IMR-90 (cell line): ENCODE results near the gene BOD1L1. TPM values are rescaled to one million over a fixed set of nuclear protein-coding genes. Genes with fewer than 3 reads are reported as not detected.

ENCODE experiments used
- ATAC-seq: fragments of 200-7000 bp; cut with Tn5 transposase; 2 replicates; pipeline ENCODE4 v1.9.1; 2020; ENCODE audit warnings: low read depth, mild to moderate bottlenecking, moderate library complexity
- BruUV-seq: library from RNA; stranded (reverse); fragments of 400-500 nt; replicated peaks from 2 replicates; lab custom pipeline; 2021; lab: Mats Ljungman, UMichigan
- CTCF ChIA-PET: fragments of 300-600 bp; formaldehyde crosslinking; extraction: SDS; loops from one replicate; lab custom pipeline; 2021; ENCODE audit warnings: antibody characterized with exemption; lab: Yijun Ruan, JAX
- POLR2A ChIA-PET: fragments of 300-600 bp; sonication (Branson Sonifier 250); formaldehyde crosslinking; loops from one replicate; lab custom pipeline; 2022; ENCODE audit warnings: antibody characterized with exemption; ENCODE audit not compliant: unreplicated experiment; lab: Charles Lee
- DNase-seq: peaks from one replicate; pipeline ENCODE4 v3.0.0; 2013
- H2AFZ ChIP-seq: replicated peaks from 2 replicates; pipeline ENCODE3; 2013; ENCODE audit warnings: low read length, mild to moderate bottlenecking; ENCODE audit not compliant: poor library complexity
- H2AK5ac ChIP-seq: 2 replicates; pipeline ENCODE4 v1.6.1; 2013; ENCODE audit warnings: low read depth, low read length, inconsistent platforms
- H2AK9ac ChIP-seq: replicated peaks from 2 replicates; pipeline ENCODE3; 2013; ENCODE audit warnings: mild to moderate bottlenecking, low read depth, low read length, moderate library complexity; ENCODE audit not compliant: poor library complexity
- H2BK120ac ChIP-seq: 2 replicates; pipeline ENCODE4 v1.6.1; 2013; ENCODE audit warnings: low read depth, low read length, inconsistent platforms
- H2BK15ac ChIP-seq: 3 replicates; pipeline ENCODE4 v1.6.1; 2013; ENCODE audit warnings: low read depth, low read length, inconsistent platforms
- H2BK20ac ChIP-seq: 2 replicates; pipeline ENCODE4 v1.6.1; 2013; ENCODE audit warnings: low read depth, mild to moderate bottlenecking, inconsistent platforms, low read length, moderate library complexity
- H2BK5ac ChIP-seq: 2 replicates; pipeline ENCODE4 v1.6.1; 2013; ENCODE audit warnings: mild to moderate bottlenecking, low read depth, low read length, inconsistent platforms; ENCODE audit not compliant: poor library complexity, severe bottlenecking
- H3K14ac ChIP-seq: replicated peaks from 2 replicates; pipeline ENCODE4 v1.6.1; 2013; ENCODE audit warnings: low read depth, low read length, inconsistent platforms
- H3K18ac ChIP-seq: 2 replicates; pipeline ENCODE4 v1.6.1; 2013; ENCODE audit warnings: low read depth, low read length, control low read depth
- H3K23ac ChIP-seq: 2 replicates; pipeline ENCODE4 v1.6.1; 2013; ENCODE audit warnings: low read depth, low read length, inconsistent platforms
- H3K27ac ChIP-seq: 2 replicates; pipeline ENCODE4 v1.5.1; 2013; ENCODE audit warnings: mild to moderate bottlenecking, control low read depth, low read length; ENCODE audit not compliant: insufficient read depth
- H3K27me3 ChIP-seq: 2 replicates; pipeline ENCODE4 v1.6.1; 2013; ENCODE audit warnings: low read length; ENCODE audit not compliant: control insufficient read depth, insufficient read depth
- H3K36me3 ChIP-seq: 2 replicates; pipeline ENCODE4 v1.6.1; 2013; ENCODE audit warnings: low read length, mixed read lengths; ENCODE audit not compliant: control insufficient read depth, insufficient read depth
- H3K4ac ChIP-seq: 2 replicates; pipeline ENCODE4 v1.6.1; 2013; ENCODE audit warnings: low read depth, low read length, inconsistent platforms
- H3K4me1 ChIP-seq: 2 replicates; pipeline ENCODE4 v1.6.1; 2013; ENCODE audit warnings: low read length, mixed read lengths; ENCODE audit not compliant: control insufficient read depth, insufficient read depth
- H3K4me2 ChIP-seq: 2 replicates; pipeline ENCODE4 v1.6.1; 2013; ENCODE audit warnings: low read depth, mild to moderate bottlenecking, control low read depth, low read length, moderate library complexity
- H3K4me3 ChIP-seq: 2 replicates; pipeline ENCODE4 v1.5.1; 2013; ENCODE audit warnings: low read depth, mild to moderate bottlenecking, control low read depth, low read length, moderate library complexity; ENCODE audit not compliant: insufficient read depth
- H3K56ac ChIP-seq: 2 replicates; pipeline ENCODE4 v1.6.1; 2013; ENCODE audit warnings: low read length, inconsistent platforms; ENCODE audit not compliant: insufficient read depth; ENCODE audit errors: extremely low read depth
- H3K79me1 ChIP-seq, 2 experiments: 2 replicates each; pipeline ENCODE4 v1.6.1; 2013; ENCODE audit warnings: low read length in 2 of 2, inconsistent platforms in 1 of 2, low read depth in 1 of 2
- H3K9ac ChIP-seq: 2 replicates; pipeline ENCODE4 v1.6.1; 2013; ENCODE audit warnings: low read depth, low read length, control low read depth
- H3K9me1 ChIP-seq: 2 replicates; pipeline ENCODE4 v1.6.1; 2013; ENCODE audit warnings: low read length, inconsistent platforms; ENCODE audit not compliant: insufficient read depth
- H3K9me3 ChIP-seq: 2 replicates; pipeline ENCODE4 v1.6.1; 2013; ENCODE audit warnings: low read length; ENCODE audit not compliant: control insufficient read depth, insufficient read depth
- H4K20me1 ChIP-seq: 2 replicates; pipeline ENCODE4 v1.6.1; 2013; ENCODE audit warnings: low read length, inconsistent platforms; ENCODE audit not compliant: insufficient read depth
- H4K5ac ChIP-seq: 2 replicates; pipeline ENCODE4 v1.6.1; 2013; ENCODE audit warnings: mild to moderate bottlenecking, low read depth, low read length, control low read depth
- H4K8ac ChIP-seq, 2 experiments: 2 replicates each; pipeline ENCODE4 v1.6.1; 2013; ENCODE audit warnings: low read depth in 2 of 2, low read length in 2 of 2, control low read depth in 1 of 2, inconsistent platforms in 1 of 2
- H4K91ac ChIP-seq: 2 replicates; pipeline ENCODE4 v1.6.1; 2013; ENCODE audit warnings: low read depth, low read length, inconsistent platforms; ENCODE audit not compliant: insufficient read depth
- CEBPB ChIP-seq: IDR thresholded peaks from 2 replicates; pipeline ENCODE4 v1.6.1; 2012; ENCODE audit warnings: low read depth, low read length, improper control_type of control experiment
- NFE2L2 ChIP-seq: fragments of 150-350 bp; IDR thresholded peaks from 2 replicates; pipeline ENCODE4 v1.6.1; 2016; ENCODE audit warnings: low read depth, mild to moderate bottlenecking, low read length
- RCOR1 ChIP-seq: IDR thresholded peaks from 2 replicates; pipeline ENCODE4 v1.6.1; 2012; ENCODE audit warnings: mild to moderate bottlenecking, low read length, improper control_type of control experiment; ENCODE audit not compliant: insufficient replicate concordance
- WGBS, 2 experiments: methylation state at CpG; one replicate each; pipeline versions ENCODE4 v1.1.5 to v1.1.7; 2013; ENCODE audit warnings: missing lambda C conversion rate in 2 of 2; ENCODE audit not compliant: insufficient read length in 1 of 2; ENCODE audit errors: extremely low coverage in 2 of 2; 5-methylcytosine and 5-hydroxymethylcytosine counted together
- dilution Hi-C: fragments of 300-500 bp; cut with HindIII; formaldehyde crosslinking; loops from one replicate; pipeline ENCODE4 v1.14.3; 2018; ENCODE audit warnings: low sequenced_read_pairs; ENCODE audit not compliant: unreplicated experiment
- in situ Hi-C: fragments of 300-500 bp; cut with MboI; formaldehyde crosslinking; loops from 3 replicates; pipeline ENCODE4 v1.14.3; 2019; ENCODE audit warnings: low sequenced_read_pairs, inconsistent platforms, mixed read lengths
- intact Hi-C: fragments of 100-400 bp; cut with micrococcal nuclease; formaldehyde crosslinking; loops from 2 replicates; pipeline ENCODE4 v1.10.0; 2022
- polyA plus RNA-seq, 3 experiments: library from polyadenylated mRNA; depleted of rRNA; stranded (reverse); fragments of >200 nt; gene quantifications; 2 replicates each; pipeline ENCODE4 v1.2.3, GENCODE V29; 2012; ENCODE audit warnings: low replicate concordance in 1 of 3
- total RNA-seq: library from RNA; depleted of rRNA; stranded (reverse); fragments of >200 nt; gene quantifications from 2 replicates; pipeline ENCODE4 v1.2.3, GENCODE V29; 2012

The BOD1L1 gene
- total and polyA plus RNA-seq, 2 of the 4 experiments (the other 2 are of a cell fraction): 13.5 to 26.9 TPM

GRCh38 chr4:13526658-13527057 is 100.9 kb downstream of the BOD1L1 start:
- Histone ChIP-seq H3K4me2 (no peak overlapping the region), H3K36me3 (no peaks in the 10 kb centered on the region), H3K9ac (no peak overlapping the region), H4K20me1 (no peaks in the 10 kb centered on the region; the same call in 1 of the 2 replicates), H3K18ac (no peak overlapping the region), H3K27me3 (peaks cover 97% of the 10 kb centered on the region), H3K79me1 (no peaks in the 10 kb centered on the region), H3K27ac (no peak overlapping the region), H3K4ac (no peak overlapping the region), H3K9me1 (no peaks in the 10 kb centered on the region), H4K5ac (no peak overlapping the region), H2BK15ac (no peak overlapping the region), H2AFZ (no peak overlapping the region), H2BK5ac (no peak overlapping the region), H3K14ac (no peak overlapping the region), H3K4me1 (no peaks in the 10 kb centered on the region), H2AK9ac (no peak overlapping the region), H3K23ac (no peak overlapping the region), H2AK5ac (no peak overlapping the region), H4K91ac (no peak overlapping the region), H3K4me3 (no peak overlapping the region), H4K8ac (no peak overlapping the region), H3K9me3 (peaks cover 21% of the 10 kb centered on the region), H2BK20ac (no peak overlapping the region), H2BK120ac (no peak overlapping the region), H3K56ac (no peak overlapping the region)
- ATAC-seq (no peak), DNase-seq (no peak)
- no CpG with 5 or more reads among the region's 3 CpGs for WGBS, 2 experiments
- dilution Hi-C loops (no loop called here), in situ Hi-C loops (no loop called here), intact Hi-C loops (no loop called here)
- CTCF ChIA-PET: interaction anchor here (0.8 kb wide), 1 partner anchor 13 kb away, joined by 5 read pairs; no protein-coding TSS in a partner anchor
- BruUV-seq: no TSS peak
- TF ChIP-seq NFE2L2 (no peak), CEBPB (no peak), RCOR1 (no peak)
- POLR2A ChIA-PET: no interaction called here
